Measurements from ENCODE around the gene UTS2R.

Gene UTS2R

GRCh38 chr17:82371333-82372248 lies at the start of gene UTS2R:
UTS2R (plus strand) TSS chr17:82371765; CDS start chr17:82374325, 2,560 bp downstream.
- no peak for DNase-seq

- DNase-seq, result no peak
Measured at GRCh38 chr17:82321947-82322466, 49.6 kb upstream of the UTS2R start.

GRCh38 chr17:82322526-82323453 lies 48.8 kb upstream of the UTS2R start:
- no peak for DNase-seq

- no peak for DNase-seq
Measured at GRCh38 chr17:82323514-82324234, 47.9 kb upstream of the UTS2R start.

- no peak for DNase-seq
Measured at GRCh38 chr17:82324566-82325285, 46.8 kb upstream of the UTS2R start.

- no peak for DNase-seq
Measured at GRCh38 chr17:82325286-82326180, 46.0 kb upstream of the UTS2R start.

- no peak for DNase-seq
Measured at GRCh38 chr17:82327289-82327688, 44.3 kb upstream of the UTS2R start.

GRCh38 chr17:82327757-82328140 lies 43.8 kb upstream of the UTS2R start:
- no peak for DNase-seq

- no peak for DNase-seq
Measured at GRCh38 chr17:82328141-82328993, 43.2 kb upstream of the UTS2R start.

- DNase-seq, result no peak
Measured at GRCh38 chr17:82328994-82329507, 42.5 kb upstream of the UTS2R start.

GRCh38 chr17:82329683-82330321 lies 41.8 kb upstream of the UTS2R start:
- no peak for DNase-seq

GRCh38 chr17:82330322-82331239 lies 41.0 kb upstream of the UTS2R start:
- DNase-seq, result no peak

GRCh38 chr17:82331345-82331939 lies 40.1 kb upstream of the UTS2R start:
- DNase-seq, result no peak

- no peak for DNase-seq
Measured at GRCh38 chr17:82332669-82333278, 38.8 kb upstream of the UTS2R start.

GRCh38 chr17:82333279-82334171 lies 38.0 kb upstream of the UTS2R start, which contains the start of gene SECTM1:
SECTM1 (minus strand) TSS chr17:82333766; CDS start chr17:82327240, 6,526 bp downstream.
- no peak for DNase-seq

GRCh38 chr17:82334204-82334621 lies 37.4 kb upstream of the UTS2R start:
- DNase-seq, result no peak

Measured in NCI-H524 treated with DMSO at 0.1 percent for 48 hours (cell line).